ENCODE measurements around the gene AIM2. TPM values are rescaled to one million over a fixed set of nuclear protein-coding genes. Genes with fewer than 3 reads are reported as not detected.
"Not testable (repeated sequence)": the region's sequence is repeated elsewhere in the genome, so short reads cannot be mapped to it uniquely, and the experiment has no call there.

The AIM2 gene
- total RNA-seq, 4 donors from 2014 or later, result 6.0 to 10.3 TPM; not detected in 2

DNA sequence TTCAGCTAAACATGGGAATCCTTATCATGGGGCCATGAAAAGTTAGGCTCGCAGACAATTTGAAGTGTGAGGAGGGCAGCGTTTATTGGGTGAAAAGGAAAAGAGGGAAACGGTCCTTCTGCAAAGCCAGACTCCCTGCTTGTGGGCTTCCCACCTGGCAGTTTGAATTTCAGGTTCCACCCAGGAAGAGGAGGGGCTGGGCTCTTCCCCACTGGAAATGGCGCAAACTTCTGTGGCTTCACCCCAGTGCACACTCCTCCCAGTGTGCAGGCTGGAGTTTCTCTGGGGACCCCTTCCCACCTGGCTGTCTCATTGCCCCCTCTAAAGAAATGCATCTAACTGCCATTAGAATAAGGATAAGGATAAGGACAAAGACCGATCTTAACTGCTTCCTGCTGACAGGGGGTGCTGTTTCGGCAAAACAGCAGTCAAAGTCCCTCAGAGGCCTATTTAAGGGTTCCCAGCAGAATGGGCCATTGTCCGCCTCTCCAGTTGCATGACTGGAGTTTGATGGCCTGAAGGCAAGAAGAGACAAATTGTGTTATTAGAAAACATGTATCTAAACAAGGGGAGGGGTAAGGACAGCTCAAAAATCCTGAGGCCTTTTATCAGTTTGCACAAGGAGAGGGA, 20.4 kb downstream of the AIM2 start:
- intact Hi-C loops (cut with DNase I; ENCODE audit: low total_unique reads), result no loop called here
- TF ChIP-seq POLR2AphosphoS5 (IDR thresholded peaks at IDR 0.05) (no peak), POLR2A (IDR thresholded peaks at IDR 0.05) (no peak), EP300 (IDR thresholded peaks at IDR 0.05; ENCODE audit: low read depth) (no peak)
- TF ChIP-seq, protein P1, sequence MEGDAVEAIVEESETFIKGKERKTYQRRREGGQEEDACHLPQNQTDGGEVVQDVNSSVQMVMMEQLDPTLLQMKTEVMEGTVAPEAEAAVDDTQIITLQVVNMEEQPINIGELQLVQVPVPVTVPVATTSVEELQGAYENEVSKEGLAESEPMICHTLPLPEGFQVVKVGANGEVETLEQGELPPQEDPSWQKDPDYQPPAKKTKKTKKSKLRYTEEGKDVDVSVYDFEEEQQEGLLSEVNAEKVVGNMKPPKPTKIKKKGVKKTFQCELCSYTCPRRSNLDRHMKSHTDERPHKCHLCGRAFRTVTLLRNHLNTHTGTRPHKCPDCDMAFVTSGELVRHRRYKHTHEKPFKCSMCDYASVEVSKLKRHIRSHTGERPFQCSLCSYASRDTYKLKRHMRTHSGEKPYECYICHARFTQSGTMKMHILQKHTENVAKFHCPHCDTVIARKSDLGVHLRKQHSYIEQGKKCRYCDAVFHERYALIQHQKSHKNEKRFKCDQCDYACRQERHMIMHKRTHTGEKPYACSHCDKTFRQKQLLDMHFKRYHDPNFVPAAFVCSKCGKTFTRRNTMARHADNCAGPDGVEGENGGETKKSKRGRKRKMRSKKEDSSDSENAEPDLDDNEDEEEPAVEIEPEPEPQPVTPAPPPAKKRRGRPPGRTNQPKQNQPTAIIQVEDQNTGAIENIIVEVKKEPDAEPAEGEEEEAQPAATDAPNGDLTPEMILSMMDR (IDR thresholded peaks at IDR 0.05), result no peak
- in situ Hi-C loops (cut with MboI; ENCODE audit: low pct_ligation_motif_present in 1 of 4, low pct_unique_long_range_greater_than_20kb in 1 of 4, low sequenced_read_pairs in 3 of 4), result loop anchor here in 1 of 4 donors (25.0 kb wide), 1 partner anchor 844 kb away; no protein-coding TSS in a partner anchor
- no peaks in the 10 kb centered on the region for H3K9me3 ChIP-seq
- H3K4me3 ChIP-seq, result no peak overlapping the region
- H3K4me1 ChIP-seq, result peaks cover 0 to 7% (median 0%) of the 10 kb centered on the region in 4 donors
- H3K36me3 ChIP-seq, result peaks cover 0 to 25% (median 3%) of the 10 kb centered on the region in 4 donors
- no peak for DNase-seq
- 80 to 84% methylated on average over 1 to 7 of the region's 7 CpGs for WGBS, 2 donors (ENCODE audit: low coverage in 1 of 2)
- no peaks in the 10 kb centered on the region for H3K27me3 ChIP-seq
- H3K27ac ChIP-seq, result no peak overlapping the region

DNA sequence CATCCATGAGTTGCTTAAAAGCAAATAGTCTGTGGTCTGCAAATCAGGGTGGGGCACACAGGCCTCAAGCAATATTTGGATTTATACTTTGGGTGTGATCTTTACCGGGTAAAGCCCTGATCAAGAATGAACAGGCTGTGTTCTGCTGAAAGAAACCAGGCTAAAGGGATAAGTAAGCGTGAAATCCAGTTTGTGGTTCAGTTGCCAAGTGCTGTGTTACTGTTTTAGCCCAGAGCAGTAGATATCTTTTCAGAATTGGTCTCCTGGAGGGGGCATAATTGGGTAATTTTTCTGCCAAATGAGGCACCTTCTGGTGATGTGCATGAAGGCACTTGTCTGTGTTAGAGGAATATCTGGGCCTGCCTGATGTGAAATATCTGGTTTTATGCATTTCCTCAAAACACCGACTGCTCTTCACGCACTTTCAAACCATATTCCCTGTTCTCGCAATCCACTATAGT, 21.4 kb downstream of the AIM2 start:
- Histone ChIP-seq H3K27ac (no peak overlapping the region), H3K36me3 (peaks cover 0 to 35% (median 5%) of the 10 kb centered on the region in 4 donors), H3K27me3 (no peaks in the 10 kb centered on the region), H3K9me3 (no peaks in the 10 kb centered on the region), H3K4me1 (peaks cover 0 to 7% (median 0%) of the 10 kb centered on the region in 4 donors), H3K4me3 (no peak overlapping the region)
- intact Hi-C loops (cut with DNase I; ENCODE audit: low total_unique reads), result no loop called here
- 62 to 73% methylated on average over 5 of the region's 5 CpGs for WGBS, 2 donors (ENCODE audit: low coverage in 1 of 2)
- no peak for DNase-seq
- in situ Hi-C loops (cut with MboI; ENCODE audit: low pct_ligation_motif_present in 1 of 4, low pct_unique_long_range_greater_than_20kb in 1 of 4, low sequenced_read_pairs in 3 of 4), result loop anchor here in 1 of 4 donors (25.0 kb wide), 1 partner anchor 843 kb away; no protein-coding TSS in a partner anchor
- TF ChIP-seq EP300 (IDR thresholded peaks at IDR 0.05; ENCODE audit: low read depth) (no peak), POLR2AphosphoS5 (IDR thresholded peaks at IDR 0.05) (no peak), POLR2A (IDR thresholded peaks at IDR 0.05) (no peak)
- TF ChIP-seq, protein P1 (IDR thresholded peaks at IDR 0.05), result no peak

DNA sequence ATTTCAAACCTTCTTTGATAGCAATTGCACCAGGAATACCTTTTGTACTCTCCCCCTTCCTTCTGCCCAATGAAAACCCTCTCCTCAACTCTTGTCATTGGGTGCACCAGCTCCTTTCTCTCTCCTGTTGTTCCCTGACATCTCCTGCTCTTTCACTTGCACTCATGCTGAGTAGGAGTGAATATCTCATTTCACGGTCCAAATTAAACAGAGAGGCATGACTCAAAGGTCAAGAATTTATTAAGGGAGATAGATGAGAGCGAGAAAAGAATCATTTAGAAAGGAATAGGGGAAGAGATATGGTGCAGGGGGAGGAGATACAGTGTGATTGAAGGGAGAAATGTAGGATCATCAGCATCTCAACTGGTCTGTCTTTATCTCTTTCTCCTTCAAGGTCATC, 22.1 kb downstream of the AIM2 start:
- H3K27ac ChIP-seq, result no peak overlapping the region
- in situ Hi-C loops (cut with MboI; ENCODE audit: low pct_ligation_motif_present in 1 of 4, low pct_unique_long_range_greater_than_20kb in 1 of 4, low sequenced_read_pairs in 3 of 4) (loop anchor here in 1 of 4 donors (25.0 kb wide), 1 partner anchor 842 kb away; no protein-coding TSS in a partner anchor), intact Hi-C loops (cut with DNase I; ENCODE audit: low total_unique reads) (no loop called here)
- WGBS, 2 donors (ENCODE audit: low coverage in 1 of 2), result 48 to 81% methylated on average over 2 of the region's 2 CpGs
- no peaks in the 10 kb centered on the region for H3K9me3 ChIP-seq
- no peak for DNase-seq
- H3K4me1 ChIP-seq, result peaks cover 0 to 7% (median 0%) of the 10 kb centered on the region in 4 donors
- TF ChIP-seq, protein P1 (IDR thresholded peaks at IDR 0.05), result no peak
- TF ChIP-seq POLR2AphosphoS5 (IDR thresholded peaks at IDR 0.05) (no peak), POLR2A (IDR thresholded peaks at IDR 0.05) (no peak), EP300 (IDR thresholded peaks at IDR 0.05; ENCODE audit: low read depth) (no peak)
- H3K4me3 ChIP-seq, result no peak overlapping the region
- H3K27me3 ChIP-seq, result no peaks in the 10 kb centered on the region
- H3K36me3 ChIP-seq, result peaks cover 0 to 42% (median 5%) of the 10 kb centered on the region in 4 donors

DNA sequence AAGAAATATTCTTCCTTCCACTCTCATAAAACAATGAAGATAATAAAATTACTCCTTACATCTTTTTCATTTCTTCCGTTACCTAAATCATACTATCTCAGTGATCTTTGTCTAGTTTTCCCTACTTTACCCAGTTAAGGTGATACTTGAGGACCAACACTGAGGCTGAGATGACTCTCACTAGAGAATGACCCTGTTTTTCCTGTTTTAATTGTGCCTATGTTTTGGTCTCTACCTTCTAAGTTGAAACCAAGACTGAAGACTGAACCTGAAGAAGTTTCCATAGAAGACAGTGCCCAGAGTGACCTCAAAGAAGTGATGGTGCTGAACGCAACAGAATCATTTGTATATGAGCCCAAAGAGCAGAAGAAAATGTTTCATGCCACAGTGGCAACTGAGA, 25.1 kb downstream of the AIM2 start:
- Histone ChIP-seq H3K36me3 (peaks cover 0 to 47% (median 5%) of the 10 kb centered on the region in 4 donors), H3K4me3 (no peak overlapping the region), H3K9me3 (no peaks in the 10 kb centered on the region), H3K27ac (no peak overlapping the region), H3K4me1 (peaks cover 0 to 7% (median 0%) of the 10 kb centered on the region in 4 donors), H3K27me3 (no peaks in the 10 kb centered on the region)
- no peak for TF ChIP-seq POLR2A (IDR thresholded peaks at IDR 0.05)
- TF ChIP-seq, protein P1 (IDR thresholded peaks at IDR 0.05), result no peak
- TF ChIP-seq EP300 (IDR thresholded peaks at IDR 0.05; ENCODE audit: low read depth), result no peak
- no peak for TF ChIP-seq POLR2AphosphoS5 (IDR thresholded peaks at IDR 0.05)
- in situ Hi-C loops (cut with MboI; ENCODE audit: low pct_ligation_motif_present in 1 of 4, low pct_unique_long_range_greater_than_20kb in 1 of 4, low sequenced_read_pairs in 3 of 4) (loop anchor here in 1 of 4 donors (25.0 kb wide), 1 partner anchor 839 kb away; no protein-coding TSS in a partner anchor), intact Hi-C loops (cut with DNase I; ENCODE audit: low total_unique reads) (no loop called here)
- WGBS, 2 donors (ENCODE audit: low coverage in 1 of 2), result 94 to 96% methylated on average over 2 of the region's 2 CpGs
- DNase-seq, result no peak

DNA sequence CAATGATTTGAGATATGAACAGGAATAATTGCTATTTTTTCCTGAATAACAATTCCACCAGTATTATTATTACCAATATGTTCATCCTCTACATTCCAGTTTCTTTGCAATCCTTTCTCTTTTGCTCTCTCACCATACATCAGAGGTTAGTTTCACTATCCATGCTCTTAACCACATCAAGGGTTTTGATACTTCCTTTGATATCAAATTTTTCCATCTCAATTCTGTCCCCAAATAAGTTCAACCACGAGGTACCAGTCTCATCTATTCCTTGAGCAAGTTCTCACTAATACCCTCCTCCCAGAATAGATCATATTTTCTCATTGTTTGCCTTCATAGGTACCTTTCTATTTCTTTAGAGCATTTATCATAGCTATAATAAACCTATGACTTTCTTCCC, 30.1 kb downstream of the AIM2 start:
- H3K9me3 ChIP-seq; DNase-seq; in situ Hi-C loops (cut with MboI; ENCODE audit: low pct_ligation_motif_present in 1 of 4, low pct_unique_long_range_greater_than_20kb in 1 of 4, low sequenced_read_pairs in 3 of 4); H3K27me3 ChIP-seq; H3K27ac ChIP-seq; H3K4me3 ChIP-seq; intact Hi-C loops (cut with DNase I; ENCODE audit: low total_unique reads); H3K4me1 ChIP-seq: not testable (repeated sequence)
- WGBS, 2 donors (ENCODE audit: low coverage in 1 of 2), result 44 to 50% methylated on average over 1 of the region's 1 CpG
- H3K36me3 ChIP-seq, result peaks cover 0 to 35% (median 2%) of the 10 kb centered on the region in 4 donors

Measured in transverse colon (tissue), 4 donors.